ENCODE data around the gene RPL13A.
A peak's percentile ranks its signal among the peaks of the same experiment; 100 is the strongest.

RPL13A gene

DNA sequence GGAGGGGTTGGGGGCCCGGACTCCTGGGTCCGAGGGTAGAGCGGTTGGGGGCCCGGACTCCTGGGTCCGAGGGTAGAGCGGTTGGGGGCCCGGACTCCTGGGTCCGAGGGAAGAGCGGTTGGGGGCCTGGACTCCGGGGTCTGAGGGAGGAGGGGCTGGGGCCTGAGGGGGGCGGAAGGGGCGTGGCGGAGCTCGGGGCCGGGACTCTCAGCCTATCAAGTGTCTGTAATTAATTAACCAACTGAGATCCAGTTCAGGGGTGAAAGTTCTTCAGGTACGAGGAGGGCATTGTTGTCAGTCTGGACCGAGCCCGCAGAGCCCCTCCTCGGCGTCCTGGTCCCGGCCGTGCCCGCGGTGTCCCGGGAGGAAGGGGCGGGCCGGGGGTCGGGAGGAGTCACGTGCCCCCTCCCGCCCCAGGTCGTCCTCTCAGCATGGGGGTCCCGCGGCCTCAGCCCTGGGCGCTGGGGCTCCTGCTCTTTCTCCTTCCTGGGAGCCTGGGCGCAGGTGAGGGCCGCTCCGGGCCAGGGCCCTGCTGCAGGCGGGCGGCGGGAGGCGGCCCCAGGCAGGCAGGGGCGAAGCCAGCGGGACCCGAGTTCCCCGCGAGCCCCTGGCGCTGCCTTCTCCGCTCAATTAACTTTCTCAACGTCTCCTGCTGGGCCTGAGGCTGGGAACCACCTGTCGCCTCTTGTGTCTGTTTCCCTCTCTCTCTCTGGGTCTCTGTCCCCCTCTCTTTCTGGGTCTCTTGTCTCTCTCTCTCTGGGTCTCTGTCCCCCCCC lies 25.8 kb downstream of the RPL13A start:
- DNase-seq, result peak in 1 of 2 donors; percentile 45

DNA sequence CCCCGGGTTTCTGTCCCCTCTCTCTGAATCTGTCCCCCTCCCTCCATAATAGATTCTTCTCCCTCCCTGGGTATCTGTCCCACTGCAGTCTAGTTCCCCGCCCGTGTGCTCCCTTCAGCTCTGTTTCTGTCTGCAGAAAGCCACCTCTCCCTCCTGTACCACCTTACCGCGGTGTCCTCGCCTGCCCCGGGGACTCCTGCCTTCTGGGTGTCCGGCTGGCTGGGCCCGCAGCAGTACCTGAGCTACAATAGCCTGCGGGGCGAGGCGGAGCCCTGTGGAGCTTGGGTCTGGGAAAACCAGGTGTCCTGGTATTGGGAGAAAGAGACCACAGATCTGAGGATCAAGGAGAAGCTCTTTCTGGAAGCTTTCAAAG lies 26.3 kb downstream of the RPL13A start:
- DNase-seq, result no peak

DNA sequence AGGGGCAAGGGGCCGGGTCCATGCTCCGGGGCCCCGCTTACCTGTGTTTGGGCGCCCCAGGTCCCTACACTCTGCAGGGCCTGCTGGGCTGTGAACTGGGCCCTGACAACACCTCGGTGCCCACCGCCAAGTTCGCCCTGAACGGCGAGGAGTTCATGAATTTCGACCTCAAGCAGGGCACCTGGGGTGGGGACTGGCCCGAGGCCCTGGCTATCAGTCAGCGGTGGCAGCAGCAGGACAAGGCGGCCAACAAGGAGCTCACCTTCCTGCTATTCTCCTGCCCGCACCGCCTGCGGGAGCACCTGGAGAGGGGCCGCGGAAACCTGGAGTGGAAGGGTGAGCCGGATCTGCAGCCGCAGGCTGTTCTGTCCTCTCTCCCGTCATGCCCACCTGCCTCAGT lies 26.7 kb downstream of the RPL13A start:
- DNase-seq, result no peak

DNA sequence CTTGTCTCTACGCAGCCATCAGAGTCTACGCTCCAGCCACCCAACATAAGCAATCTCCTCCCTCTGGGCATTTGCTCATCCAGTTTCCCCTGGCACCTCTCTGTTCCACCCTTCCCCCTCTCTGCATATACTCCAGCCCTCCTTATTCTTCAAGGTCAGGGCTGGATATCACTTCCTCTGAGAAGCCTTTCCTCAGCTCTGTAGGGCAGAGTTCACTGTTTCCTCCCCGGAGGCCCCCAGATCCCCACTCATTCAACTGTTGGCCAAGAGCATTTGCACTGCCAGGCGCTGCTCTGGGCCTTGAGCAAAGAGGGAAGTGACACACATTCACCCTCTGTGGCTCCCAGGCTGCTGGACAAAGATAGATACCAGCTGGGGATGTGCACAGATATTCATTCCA lies 28.4 kb downstream of the RPL13A start:
- peak; percentile 15 to 53 for DNase-seq

DNA sequence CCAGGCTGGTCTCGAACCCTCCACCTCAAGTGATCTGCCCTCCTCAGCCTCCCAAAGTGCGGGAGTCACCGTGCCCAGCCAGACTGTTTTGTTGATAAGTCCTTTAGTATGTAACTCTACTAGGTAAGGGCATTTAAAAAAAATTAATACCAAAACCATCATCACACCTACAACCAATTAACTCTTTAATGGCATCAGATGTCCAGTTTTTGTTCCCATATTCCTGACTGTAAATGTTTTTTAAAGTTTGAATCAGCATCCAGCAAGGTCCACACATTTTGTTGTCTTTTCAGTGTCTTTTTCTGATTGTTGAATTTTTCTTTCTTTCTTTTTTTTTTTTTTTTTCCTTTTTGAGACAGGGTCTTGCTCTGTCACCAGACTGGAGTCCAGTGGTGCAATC lies 30.6 kb downstream of the RPL13A start:
- DNase-seq, result no peak

DNA sequence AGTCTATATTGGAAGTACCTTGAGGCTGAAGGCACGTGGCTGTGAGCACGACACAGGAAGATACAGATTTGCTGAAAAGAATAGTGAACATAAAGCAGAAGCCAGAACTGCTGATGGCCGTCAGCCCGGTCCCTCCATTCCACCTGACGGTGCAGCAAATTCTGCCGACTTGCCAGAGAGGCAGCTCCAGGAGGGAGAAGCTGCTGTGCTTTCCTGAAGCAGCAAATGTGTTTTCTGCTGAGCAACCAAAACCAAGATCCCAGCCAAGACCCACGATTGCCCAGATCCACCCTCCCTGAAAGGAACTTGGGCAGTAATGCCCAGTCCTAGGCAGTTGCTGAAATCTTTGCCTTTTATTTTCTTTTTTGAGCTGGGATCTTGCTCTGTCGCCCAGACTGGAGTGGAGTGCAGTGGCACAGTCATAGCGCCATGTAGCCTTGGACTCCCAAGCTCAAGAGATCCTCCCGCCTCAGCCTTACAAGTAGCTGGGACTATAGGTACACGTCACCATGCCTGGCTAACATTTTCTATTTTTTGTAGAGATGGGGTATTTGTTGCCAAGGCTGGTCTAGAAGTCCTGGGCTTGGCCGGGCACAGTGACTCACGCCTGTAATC lies 33.4 kb downstream of the RPL13A start:
- no peak for DNase-seq

DNA sequence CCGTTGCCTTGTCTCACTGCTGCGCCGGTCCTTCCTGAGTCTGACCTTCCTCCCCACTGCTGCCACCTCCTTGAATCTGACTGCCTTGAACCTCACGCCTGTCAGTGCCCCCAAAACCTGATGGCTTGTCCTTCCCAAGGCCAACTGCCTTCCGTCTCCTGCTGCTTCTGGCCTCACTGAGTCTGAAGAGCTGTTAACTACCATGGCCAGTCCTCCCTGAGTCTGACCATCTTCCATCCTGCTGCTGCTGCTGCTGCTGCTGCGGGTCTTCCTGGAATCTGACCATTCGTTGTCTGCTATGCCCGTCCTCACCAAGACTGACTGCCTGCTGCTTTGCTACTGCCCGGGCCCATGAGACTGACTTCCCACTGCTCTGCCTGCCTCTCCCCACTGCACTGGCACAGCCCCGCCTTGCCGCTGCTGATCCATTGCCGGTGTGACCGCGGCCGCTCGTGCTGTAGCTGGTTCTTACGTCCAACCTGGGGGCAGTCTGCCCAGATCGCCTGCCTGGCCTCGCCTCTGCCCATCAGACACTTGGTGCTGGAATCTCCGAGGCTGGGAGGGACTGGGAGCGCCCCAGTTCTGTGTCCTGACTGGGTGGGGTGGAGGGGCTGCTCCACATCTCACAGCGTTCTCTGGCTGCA lies 37.5 kb downstream of the RPL13A start:
- no peak for DNase-seq

DNA sequence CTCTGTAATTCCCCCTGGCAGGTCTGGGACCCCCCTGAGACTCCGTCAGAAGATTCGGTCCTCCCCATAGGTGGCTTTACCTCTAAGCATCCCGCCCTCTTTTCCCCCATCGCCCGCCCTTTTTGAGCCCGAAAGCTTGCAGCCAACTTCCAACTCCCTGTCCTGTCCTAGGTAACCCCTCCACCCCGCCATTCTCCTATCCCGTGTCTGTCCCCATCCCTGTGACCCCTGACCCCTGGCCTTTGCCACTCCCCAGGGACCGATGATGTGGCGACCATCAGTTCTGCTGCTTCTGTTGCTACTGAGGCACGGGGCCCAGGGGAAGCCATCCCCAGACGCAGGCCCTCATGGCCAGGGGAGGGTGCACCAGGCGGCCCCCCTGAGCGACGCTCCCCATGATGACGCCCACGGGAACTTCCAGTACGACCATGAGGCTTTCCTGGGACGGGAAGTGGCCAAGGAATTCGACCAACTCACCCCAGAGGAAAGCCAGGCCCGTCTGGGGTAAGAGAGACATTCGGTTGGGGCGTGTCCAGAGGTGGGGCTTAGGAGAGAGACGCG lies 40.9 kb downstream of the RPL13A start:
- DNase-seq, result no peak

DNA sequence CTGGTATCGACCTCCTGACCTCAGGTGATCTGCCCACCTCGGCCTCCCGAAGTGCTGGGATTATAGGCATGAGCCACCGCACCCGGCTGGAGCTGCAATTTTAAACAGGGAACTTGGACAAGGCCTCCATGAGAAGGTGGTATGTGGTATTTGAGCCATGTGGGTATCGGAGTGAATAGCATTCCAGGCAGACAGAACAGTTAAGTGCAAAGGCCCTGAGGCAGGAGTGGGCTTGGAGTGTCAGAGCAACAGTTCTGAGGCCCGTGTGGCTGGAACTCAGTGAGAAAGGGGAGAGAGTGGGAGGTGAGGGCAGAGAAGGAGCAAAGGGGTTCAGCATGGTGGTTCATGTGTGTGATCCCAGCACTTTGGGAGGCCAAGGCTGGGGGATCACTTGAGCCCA lies 43.3 kb downstream of the RPL13A start:
- DNase-seq, result no peak

DNA sequence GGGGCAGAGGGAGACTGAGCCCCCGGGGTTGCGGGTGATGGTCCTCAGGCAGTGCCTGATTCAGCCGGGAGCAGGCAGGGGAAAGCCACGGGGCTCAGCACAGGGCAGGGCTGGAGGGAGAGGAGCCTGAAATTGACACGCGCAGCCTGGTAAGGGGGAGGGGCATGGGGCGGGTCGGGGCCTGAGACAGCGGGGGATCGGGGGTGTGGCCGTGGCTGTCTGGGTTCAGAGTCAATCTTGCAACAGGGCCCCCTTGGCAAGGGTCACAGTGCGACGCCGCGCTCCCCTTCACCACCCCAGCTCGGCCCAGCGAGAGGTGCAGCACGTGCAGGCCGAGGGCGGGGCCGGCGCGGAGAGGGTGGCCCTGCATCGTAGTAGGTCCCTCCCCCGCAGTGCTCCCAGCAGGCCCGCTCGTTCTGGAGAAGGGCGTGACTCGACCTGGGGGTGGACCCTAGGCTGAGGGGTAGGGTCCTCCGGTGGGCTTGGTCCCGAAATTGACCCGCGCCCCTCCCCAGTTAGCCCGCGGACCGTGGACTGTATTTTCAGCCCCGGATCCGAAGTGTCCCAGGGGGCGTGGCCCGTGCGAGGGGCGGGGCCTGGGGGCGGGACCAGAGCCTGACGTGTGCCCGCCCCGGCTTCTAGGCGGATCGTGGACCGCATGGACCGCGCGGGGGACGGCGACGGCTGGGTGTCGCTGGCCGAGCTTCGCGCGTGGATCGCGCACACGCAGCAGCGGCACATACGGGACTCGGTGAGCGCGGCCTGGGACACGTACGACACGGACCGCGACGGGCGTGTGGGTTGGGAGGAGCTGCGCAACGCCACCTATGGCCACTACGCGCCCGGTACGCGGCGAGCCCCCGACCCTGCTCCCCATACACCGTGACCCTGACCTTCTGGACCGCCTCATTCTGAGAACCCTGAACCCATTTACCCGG lies 46.4 kb downstream of the RPL13A start:
- peak; percentile 82 to 87 for DNase-seq

DNA sequence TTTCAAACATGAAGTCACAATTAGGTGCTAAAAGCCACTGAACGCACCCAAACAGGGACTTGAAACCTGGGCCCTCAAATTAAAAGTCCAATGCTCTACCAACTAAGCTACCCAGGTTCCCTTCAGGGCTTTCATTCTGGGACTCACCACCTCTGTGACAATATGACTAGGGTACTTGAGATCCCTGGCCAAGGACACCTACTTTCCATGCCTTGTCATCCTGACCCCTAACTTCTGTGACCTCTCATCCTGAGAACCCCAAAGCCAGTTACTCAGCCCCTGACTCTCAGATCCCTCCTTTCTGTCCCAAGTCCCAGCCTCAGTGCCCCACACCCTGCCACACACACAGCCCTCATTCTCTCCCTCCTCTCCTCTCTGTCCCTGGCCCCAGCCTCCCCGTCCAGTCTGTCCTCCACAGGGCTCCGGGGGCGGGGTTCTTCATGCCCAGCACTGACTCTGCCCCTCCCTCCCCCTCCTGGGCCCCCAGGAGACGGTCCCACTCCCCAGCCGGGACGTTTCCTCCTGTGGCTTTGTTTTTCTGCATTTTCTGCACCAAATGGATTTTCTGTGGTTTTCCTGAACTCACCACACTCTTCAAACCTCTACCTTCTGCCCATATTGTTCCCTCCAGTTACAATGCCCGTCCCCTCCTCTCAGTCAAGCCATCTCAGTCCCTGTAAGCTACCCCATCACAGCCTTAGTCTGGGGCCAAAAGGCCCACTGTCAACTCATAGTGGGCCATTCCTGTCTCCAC lies 47.4 kb downstream of the RPL13A start:
- DNase-seq, result no peak

DNA sequence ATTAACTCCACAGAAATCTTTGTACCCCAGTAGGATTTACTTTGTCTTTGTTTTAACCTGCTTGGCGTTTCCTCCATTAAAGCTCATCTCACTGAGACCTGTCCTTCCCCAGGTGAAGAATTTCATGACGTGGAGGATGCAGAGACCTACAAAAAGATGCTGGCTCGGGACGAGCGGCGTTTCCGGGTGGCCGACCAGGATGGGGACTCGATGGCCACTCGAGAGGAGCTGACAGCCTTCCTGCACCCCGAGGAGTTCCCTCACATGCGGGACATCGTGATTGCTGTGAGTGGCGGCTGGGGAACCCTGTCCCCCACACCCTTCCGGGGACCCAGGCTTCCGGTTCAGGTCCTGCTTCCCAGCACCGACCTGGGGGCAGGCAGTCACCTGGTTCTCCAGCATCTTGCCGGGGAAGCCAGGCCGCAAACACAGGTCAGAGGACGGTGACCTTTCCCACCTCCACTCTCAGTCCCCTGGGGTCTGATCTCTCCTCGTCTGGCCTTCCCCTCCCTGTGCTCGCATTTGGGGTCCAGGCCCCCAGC lies 49.6 kb downstream of the RPL13A start:
- DNase-seq, result no peak

DNA sequence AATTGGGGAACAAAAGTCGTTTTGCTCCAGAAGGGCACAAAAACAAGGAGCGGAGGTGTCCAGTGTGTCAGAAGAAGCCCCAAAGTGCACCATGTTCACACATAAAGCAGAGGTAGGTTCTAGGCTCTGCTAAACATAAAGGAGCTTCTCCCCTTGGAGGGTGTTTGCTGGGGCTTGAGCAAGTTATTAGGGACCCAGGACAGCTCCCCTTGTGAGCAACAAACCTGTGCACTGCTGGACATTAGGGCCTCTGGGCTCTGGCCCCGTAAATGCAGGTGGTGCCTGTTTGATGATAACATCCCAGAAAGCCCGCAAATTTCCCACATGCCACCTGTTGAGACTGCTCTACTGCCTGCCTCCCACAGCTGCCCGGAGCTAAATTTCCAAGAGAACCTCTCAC lies 51.2 kb downstream of the RPL13A start:
- DNase-seq, result no peak

DNA sequence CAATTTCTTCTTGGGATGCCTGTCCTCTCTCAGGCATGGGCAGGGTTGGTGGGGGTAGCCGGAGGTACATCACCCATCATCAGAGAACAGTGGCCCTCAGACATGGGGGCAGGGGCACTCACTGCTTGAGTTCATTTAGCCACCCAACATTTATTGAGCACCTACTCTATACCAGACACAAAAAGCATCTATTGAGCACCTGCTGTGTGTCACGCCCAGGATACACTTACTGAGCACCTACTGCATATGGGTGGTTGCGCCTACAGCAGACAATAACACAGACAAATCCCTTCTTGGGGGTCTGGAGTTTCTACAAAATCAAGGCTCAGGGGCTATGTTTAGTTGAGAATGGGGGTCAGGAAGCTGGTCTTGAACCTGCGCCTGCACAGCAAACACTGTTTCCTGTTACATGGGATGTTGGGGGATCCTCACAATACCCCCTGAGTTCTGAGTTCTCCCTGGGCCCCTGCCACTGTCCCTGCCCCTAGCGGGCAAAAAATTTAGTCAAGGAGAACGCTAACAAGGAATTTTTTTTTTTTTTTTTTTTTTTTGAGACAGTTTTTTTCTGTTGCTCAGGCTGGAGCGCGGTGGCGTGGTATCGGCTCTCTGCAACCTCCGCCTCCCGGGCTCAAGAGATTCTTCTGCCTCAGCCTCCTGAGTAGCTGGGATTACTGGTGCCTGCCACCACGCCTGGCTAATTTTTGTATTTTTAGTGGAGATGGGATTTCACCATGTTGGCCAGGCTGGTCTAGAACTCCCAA lies 52.0 kb downstream of the RPL13A start:
- DNase-seq, result no peak
